GM18861 (cell line): ENCODE data around the gene GAK.
A peak's percentile ranks its signal among the peaks of the same experiment; 100 is the strongest.
"Not testable (repeated sequence)": the region's sequence is repeated elsewhere in the genome, so short reads cannot be mapped to it uniquely, and the experiment has no call there.

Source experiments
- ATAC-seq: cut with Tn5 transposase; IDR thresholded peaks from one replicate; pipeline ENCODE4 v1.9.1; 2021; ENCODE audit not compliant: unreplicated experiment

Gene GAK

DNA sequence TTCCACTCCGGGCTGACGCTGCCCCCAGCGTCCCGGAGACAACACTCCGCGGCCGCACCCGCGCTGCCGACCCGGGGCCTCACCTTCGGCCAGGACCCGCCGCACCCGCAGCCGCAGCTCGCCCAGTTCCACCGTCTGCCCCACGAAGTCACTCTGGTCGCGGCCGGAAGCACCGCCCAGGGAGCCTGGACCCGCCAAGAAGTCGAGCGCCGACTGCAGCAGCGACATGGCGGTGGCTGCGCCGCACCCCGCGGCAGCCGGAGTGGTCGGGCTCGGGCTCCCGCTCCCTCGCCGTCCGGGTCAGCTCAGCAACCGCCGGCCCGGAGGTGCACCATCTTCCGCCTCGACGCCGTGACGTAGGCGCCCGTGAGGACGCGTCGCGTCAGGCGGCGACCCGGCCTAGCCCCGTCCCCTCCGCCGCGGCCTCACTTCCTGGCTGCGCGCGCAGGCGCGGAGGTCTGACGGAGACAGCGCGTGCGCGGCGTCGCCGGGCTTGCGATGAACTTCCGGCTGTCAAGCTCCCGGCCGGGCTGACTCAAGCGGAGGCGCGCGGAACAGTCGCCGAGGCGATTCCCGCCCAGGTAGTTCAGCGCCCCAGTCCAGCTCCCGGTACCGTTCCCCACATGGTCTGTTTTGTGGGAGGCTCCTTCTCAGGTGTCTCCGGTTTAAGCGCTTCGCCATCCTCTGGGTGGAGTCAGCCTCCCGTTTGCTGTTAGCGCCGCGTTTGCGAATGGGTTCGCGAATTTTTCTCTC, at the start of gene GAK, which contains the start of gene TMEM175:
GAK (minus strand) TSS at position 357 of the 753 bp plus-strand sequence; CDS start at position 228, 129 bp downstream.
TMEM175 (plus strand) TSS at position 501 of the 753 bp plus-strand sequence. CDS start 15,280 bp downstream, outside the sequence.
- peak; percentile 79 for ATAC-seq

DNA sequence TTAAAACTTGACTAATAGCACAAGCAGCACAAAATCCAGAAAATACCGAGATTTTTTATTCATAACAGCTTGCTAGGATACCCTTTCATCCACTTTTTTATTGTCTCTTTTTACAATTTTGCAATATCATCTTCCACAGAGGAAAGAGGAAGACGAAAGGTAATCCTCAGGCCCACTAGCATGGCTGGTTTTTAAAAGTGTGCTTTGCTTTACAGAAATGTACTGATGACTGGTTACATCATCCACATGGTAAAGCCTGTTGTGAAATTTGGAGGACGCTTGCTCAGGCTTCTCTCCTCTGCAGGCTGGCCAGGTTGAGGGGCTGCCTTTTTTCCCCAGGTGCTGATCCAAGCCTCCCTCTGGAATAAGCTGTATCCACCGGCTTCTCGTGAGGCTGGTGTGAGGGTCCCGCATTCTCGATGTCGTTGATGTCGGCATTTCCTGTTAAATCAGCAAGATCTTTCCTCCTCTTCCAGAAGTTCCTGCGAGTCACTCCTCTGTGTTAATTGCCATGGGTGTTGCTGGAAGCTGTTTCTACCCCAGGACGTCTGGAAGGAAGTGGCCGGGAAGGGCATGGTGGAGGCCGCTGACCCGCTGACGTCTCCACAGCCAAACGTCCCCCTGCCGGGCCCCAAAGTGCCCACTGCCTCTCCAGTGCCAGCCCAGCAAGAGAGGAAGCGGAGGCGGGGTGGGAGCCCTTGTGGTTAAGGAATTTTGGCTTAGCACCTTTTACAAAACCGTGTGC, 47.0 kb upstream of the GAK start:
- ATAC-seq: no peak

DNA sequence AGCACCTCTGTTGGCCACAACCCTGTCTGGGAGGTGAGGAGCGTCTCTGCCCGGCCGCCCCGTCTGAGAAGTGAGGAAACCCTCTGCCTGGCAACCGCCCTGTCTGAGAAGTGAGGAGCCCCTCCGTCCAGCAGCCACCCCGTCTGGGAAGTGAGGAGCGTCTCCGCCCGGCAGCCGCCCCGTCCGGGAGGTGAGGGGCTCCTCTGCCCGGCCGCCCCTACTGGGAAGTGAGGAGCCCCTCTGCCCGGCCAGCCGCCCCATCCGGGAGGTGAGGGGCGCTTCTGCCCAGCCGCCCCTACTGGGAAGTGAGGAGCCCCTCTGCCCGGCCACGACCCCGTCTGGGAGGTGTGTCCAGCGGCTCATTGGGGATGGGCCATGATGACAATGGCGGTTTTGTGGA, 43.9 kb upstream of the GAK start:
- not testable (repeated sequence) for ATAC-seq

DNA sequence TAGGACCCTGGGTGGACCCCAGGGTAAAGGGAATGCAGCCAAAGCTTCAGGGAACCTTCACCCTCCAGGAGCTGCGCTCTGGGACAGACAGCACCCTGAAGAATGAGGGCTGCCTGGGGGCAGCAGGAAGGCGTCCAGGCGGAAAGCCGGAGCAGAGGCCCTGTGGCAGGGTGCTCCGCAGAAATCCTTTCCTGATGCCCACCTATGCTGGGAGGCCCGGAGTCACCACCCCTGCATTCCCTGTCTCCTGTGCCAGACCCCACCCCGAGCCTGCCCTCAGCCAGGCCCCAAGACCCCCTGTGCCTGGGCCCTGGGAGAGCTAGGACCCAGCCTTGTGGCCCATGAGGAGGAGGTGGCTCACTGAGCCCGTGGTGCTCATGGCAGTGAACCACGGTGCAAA, 42.6 kb upstream of the GAK start:
- ATAC-seq: no peak

DNA sequence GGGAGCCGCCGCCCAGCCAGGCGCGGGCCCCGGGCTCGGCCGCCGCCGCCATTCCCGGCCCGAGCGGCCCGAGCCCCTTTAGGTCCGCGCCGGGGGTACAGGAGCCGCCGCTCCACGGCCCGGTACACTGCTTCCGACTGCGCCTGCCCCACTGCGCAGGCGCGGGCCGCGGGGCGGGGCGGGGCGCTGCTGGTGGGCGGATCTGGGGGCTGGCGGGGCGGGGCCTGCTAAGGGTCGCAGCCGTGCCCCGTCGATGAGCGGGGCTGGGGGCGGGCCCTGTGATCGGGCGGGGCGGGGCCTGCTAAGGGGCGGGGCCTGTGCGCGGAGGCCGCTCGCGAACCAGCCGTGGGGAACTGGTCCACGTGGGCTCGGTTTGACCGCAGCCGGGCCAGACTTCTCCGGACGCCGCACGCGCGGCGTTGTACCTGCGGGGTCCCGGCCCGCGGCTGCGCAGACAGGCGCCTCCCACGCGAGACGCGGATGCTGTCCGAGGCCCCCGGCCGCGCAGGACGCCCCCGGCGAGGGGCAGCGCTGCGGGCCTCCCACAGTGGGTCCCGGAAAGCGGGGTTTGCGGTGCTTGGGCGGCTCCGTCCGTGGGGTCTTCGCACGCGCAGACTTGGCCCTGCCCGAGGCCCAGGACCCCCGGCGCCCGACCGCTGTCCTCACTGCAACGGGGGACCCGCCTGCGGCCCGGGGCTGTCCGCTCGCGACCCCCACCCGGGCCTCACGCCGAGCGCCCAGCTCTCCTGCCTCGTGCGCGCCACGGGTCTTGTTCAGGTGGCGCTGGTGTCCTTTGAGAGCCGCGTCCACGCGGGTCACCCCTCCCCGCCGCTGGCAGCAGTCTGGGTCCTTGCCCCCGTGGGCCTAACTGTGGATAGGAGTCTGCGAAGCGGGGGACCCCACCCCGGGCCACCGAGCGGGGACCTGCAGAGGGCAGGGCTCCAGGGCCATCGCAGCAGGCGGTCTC, 41.6 kb upstream of the GAK start, which contains the start of gene DGKQ:
DGKQ (minus strand) TSS at position 139 of the 967 bp plus-strand sequence; CDS start at position 52, 87 bp downstream.
- no peak for ATAC-seq

DNA sequence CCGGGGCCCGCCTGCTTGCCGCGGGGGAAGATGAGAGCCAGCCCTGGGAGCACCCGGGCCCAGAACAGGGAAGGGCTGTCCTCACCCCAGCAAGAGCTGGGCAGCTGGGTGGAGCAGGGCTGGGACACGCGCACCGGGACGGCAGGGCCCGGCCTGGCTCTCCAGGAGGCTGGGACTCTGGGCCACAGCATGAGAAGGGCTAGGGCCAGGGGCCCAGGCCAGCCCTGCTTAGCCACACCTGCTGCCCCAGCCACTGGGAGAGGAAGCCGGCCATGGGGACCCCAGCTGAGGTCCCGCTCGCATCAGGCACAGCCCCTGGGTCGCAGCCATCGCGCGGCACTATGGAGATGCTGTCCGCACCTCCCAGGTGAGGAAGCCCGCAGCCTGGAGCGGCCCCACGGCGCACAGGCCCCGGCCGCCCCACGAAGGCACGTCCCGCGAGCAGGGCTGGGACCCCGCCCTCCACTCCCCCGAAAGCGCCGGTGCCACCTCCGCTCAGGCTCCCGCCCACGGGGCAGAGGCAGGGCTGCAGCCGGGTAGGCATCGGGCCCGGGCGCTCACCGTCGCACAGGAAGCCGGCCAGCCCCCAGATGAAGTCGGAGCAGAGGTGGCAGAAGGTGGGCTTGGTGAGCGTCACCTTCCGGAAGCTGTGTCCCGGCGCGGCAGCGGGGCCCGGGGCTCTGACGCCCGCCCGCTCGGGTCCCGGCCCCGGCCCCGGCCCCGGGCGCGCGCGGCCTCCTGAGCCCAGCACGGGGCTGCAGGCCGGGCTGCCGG, 40.7 kb upstream of the GAK start:
- ATAC-seq: no peak

DNA sequence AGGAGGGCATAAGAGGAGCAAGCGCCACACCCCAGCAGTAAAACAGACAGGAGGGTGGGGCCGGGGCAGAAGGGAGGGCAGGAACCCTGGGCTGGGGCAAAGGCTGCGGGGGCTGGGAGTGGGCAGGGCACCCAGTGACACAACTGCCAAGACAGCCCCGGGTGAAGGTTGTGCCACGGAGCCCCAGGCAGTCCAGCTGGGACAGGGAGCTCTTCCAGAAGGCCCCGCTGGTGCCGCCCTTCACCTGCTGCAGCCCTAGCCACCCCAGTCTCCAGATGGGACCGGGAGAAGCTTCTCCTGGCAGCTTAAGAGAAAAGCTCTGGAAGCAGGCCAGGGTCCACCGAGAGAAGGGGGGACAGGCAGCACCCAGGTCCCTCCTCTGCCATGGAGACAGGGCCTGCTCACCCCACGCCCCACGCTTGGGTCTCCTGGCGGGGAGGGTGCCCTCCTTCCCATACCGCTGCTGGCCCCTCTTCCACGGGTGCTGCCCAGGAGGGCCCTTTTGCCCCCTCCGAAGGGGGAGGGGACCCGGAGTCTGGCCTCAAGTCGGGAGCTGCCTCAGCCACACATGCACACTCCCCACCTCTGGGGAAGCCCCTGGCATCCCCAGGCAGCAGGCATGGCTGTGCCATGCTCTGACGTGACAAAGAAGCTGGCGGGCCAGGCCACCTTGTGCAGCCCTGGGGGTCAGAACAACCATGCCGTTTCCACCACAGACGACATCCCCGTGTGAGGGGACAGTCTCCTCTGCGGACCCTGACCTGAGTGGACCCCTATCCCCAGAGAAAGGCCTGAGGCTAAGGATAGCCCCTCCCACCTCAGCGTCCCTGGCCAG, 39.8 kb upstream of the GAK start:
- ATAC-seq: no peak

DNA sequence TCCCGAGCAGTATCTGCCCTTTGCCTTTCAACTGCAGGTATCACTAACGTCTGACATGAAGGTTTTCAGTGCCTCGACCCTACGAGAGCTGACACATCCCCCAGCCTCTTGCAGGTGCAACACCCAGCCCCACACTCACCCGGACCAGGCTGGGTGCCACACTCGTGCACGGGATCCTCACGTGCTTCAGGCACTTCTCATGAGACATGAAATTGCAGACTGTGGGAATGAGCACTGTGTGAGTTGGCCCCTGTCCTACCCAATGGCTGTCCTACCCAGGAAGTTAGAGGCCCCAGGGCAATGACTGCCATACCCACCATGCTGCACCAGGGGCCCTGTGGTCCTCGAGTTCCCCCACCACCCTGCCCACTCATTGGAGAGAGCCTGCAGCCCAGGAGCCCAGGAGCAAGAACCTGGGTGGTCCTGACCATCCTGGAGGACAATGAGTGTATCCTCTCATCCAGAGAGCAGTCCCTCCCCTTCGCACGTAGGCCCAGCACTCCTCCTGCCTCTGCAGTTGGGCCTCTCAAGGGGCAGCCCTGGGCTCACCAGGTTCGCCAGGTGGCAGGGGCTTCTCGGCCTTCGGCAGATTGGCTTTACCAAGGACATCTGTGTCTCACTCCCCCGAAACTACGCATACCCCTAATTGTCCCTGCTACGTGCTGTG, 38.9 kb upstream of the GAK start:
- ATAC-seq: no peak

DNA sequence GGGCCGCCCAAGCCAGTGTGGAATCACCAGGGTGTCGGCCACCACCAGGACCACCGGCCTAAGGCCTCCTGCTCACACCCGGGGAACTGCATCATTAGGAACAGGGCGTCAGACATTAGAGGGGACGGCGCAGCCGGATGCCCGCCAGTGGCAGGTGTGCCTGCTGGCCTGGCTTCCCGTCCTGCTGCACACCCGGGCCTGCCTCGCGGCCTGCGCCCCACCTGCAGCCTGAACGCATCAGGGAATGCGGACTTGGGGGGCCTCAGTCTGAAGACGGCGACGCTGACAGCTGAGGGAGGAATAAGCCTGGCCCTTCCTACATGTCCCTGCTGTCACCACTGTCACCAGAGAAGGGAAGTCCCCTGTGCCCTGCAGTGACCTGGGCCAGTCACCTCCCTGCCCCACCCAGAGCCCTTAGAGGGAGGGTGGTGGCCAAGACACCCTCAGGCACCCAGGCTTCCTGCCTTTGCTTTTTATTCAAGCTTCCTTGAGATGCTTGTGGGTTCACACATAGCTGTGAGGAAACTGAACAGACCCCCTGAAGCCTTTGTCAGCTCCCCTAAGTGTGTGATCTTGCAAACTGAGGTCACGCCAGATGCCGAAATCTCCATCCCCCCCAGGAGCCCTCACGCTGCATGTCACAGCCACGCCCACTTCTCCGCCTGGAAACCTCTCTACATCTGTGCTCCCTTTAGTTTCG, 38.1 kb upstream of the GAK start:
- no peak for ATAC-seq

DNA sequence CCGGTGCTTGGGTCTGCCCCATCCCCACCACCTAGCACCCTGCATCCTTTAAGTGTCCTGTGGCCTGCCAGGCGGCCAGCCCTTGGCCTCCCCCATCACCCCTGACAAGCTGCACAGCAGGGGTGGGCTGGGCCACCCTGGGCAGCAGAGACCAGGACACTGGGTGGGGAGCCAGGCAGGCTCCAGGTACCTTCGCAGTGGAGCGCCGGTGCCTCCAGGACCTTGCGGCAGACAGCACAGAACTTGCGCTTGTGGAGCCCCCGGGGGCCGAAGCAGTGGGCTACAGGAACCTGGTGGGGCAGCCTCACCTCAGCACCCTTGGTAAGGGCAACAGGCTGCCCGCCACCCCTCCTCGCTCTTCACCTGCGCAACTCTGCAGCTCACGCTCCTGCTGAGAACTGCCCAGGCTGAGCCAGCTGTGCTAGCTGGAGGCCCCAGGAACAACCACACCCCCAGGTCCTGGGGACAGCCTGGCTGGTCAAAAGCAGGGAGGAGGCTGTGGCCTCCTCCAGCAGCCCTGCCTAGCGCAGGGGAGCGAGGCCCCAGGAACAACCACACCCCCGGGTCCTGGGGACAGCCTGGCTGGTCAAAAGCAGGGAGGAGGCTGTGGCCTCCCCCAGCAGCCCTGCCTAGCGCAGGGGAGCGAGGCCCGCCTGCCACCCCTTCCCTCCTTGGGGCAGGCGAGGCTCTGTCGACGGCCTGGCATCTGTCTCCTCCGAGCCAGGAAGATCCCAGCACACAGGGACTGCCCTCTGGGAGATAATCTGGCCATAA, 36.7 kb upstream of the GAK start:
- no peak for ATAC-seq

DNA sequence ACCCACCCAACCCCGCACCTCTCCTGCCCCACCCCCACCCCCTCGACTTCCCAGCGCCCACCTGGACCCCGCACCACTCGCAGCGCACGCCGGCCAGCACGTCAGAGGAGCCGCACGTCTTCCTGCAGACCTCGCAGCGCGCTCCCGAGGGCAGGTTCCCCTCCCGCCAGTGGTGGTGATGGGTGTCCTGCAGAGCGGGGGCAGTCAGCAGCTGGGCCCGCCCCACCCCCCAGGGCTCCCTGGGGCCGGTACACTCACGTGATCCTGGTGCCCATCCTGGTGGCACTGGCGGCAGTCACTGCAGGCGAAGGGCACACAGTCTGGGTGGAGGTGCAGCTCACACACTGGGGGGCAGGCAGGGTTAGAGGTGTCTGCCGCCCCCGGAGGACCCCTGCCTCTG, 36.1 kb upstream of the GAK start:
- no peak for ATAC-seq

DNA sequence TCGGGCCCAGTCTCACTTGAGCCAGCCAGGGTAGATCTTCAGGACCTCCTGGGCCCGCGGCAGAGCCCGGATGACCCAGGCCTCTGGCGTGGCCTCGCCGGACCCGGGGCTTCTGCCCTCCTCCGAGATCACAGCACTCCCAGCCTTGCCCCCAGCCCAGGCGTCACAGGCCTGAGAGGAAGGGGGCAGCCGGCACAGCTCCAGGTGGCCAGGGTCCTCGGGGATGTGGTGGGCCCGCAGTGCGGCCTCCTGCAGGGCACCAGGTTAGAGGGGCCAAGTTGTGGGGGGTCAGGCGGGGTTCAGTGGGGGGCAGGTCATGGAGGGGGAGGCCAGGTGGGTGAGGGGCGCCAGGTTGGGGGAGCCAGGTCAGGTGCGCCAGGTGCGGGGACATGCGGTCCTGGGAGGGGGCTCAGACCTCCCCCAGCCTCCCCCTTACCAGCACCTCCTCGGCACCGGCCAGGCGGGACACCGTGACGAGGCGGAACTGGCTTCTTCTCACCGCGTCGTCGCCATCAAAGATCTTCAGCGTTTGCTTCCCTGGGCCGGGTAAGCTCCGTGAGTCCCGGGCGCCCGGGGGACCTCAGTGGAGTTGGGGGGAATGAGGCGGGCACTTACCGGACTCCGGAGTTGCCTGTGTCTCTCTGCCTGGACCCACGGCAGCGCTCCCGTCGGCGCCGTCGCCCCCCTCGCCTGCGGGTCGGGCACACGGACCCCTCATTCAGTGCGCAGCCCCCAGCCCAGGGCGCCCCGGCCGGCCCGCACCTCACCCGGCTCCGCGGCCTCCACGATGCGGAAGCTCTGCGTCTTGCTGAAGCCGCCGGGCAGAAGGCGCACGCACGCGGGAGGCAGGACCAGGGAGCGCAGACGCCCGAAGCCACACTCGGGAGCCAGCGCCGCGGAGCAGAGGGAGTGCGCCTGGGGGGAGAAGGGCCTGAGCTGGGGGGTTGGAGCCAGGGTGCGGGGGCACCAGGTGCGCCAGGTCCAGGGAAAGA, 35.3 kb upstream of the GAK start:
- no peak for ATAC-seq

DNA sequence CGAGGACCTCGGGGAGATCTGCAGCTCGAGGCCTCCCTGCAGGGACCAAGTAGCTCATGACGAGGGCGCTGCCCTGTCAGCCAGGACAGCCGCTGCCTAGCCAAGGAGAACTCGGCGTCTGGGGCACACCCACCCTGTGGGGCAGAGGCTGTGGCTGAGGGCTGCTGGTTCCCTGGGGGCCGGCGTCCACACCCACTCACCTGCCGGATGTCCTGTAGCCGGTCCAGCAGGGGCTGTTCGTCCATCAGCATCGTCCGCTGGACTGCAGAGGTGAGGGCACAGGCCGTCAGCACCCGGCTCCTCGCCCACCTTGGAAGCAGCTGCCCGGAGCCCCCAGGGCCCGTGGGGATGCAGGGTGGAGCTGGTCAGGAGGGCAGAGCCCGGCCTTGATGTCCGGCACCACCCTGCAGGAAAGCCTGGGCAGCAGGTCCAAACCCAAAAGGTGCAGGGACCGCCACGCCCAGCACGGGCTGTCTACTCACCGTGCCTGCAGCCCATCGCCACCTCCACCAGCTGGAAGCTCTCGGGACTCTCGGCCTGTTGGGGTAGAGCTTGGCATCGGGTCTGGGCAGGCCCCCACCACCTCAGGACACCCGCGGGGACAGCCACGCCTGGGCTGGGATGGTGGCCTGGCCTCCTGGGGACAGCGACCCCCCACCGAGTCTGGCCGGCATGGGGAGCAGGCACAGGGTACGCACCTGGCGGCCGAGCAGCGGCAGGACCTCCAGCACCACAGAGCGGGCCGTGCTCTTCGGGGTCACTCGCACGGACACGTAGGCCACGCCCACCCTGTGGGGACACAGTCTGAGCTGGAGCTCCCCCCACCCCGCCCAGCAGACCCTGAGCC, 34.4 kb upstream of the GAK start:
- no peak for ATAC-seq

DNA sequence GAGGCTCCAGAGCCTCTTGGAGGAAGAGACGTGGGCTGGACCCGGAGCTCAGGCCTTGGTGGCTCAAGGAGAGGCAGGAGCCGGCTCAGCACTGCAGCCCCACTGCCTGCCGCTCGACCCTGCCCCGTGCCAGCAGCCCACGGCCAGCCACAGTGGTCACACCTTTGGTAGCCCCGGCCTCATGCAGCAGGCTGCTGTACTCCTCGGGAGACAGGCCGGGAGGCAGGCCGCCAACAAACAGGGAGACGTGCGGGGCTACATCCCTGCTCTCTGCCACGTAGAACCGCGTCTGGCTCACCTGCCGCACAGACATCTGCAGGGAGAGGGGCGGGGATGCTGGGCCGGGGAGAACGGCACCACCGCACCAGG, 33.6 kb upstream of the GAK start:
- ATAC-seq: no peak

DNA sequence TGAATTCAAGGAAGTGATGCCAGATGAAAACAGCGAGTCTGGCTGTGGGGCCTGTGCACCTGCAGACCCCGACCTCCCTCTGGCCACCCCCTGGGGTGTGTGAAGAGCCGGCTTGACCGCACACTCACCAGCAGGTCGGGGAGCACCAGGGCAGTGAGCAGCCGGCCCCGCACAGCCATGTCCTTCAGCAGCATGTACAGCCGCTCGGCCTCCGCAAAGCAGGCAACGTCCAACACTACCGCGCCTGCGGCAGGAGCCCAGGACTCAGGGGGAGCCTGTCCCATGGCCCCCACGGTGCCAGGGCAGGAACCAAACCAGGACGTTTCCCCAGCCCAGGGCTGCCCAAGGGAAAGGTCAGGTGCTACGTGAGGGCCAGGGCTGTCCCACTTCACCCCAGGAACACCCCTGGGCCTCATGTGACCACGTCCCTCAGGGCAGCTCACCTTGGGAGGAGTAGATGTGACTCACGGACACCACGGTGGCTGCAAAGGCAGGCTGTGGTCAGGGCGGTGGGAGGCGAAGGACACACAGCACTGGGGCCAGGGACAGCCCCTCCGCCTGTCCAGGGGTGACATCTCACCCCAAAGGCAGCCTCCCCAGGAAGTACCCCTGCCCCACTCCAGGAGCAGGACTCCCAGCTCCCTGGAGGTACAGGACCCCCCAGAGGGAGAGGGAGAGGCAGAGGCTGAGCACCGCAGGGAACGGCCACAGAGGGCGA, 33.1 kb upstream of the GAK start:
- ATAC-seq: no peak
